IPS-NIHi11 (cell line): Measurements from ENCODE around the gene SERPINB10.

Experiments
- DNase-seq: peaks from one replicate; pipeline ENCODE4 v3.0.0; 2012; ENCODE audit warnings: mixed read lengths, low spot score

Gene SERPINB10

GRCh38 chr18:63907664-63908063 is at the start of gene SERPINB10:
TSS of gene SERPINB10 (plus strand) at chr18:63907958. CDS start at chr18:63915511, 7,553 bp downstream.
- DNase-seq, result no peak

- no peak for DNase-seq
These were observed 49.3 kb upstream of the SERPINB10 start for GRCh38 chr18:63858456-63858855.

GRCh38 chr18:63859781-63860475 is 47.8 kb upstream of the SERPINB10 start:
- no peak for DNase-seq

- DNase-seq, result no peak
These were observed 47.2 kb upstream of the SERPINB10 start for GRCh38 chr18:63860531-63860930.

- DNase-seq, result no peak
These were observed 40.2 kb upstream of the SERPINB10 start for GRCh38 chr18:63867368-63868125.

GRCh38 chr18:63868546-63868945 is 39.2 kb upstream of the SERPINB10 start:
- DNase-seq, result no peak

GRCh38 chr18:63869374-63869773 is 38.4 kb upstream of the SERPINB10 start:
- no peak for DNase-seq

GRCh38 chr18:63869851-63870250 is 37.9 kb upstream of the SERPINB10 start:
- DNase-seq, result no peak

GRCh38 chr18:63871836-63872235 is 35.9 kb upstream of the SERPINB10 start:
- DNase-seq, result no peak

- no peak for DNase-seq
These were observed 35.2 kb upstream of the SERPINB10 start for GRCh38 chr18:63872586-63872985.

GRCh38 chr18:63878343-63878742 is 29.4 kb upstream of the SERPINB10 start:
- DNase-seq, result no peak

- DNase-seq, result no peak
These were observed 28.8 kb upstream of the SERPINB10 start for GRCh38 chr18:63878925-63879324.

- DNase-seq, result no peak
These were observed 28.0 kb upstream of the SERPINB10 start for GRCh38 chr18:63879709-63880108.

- DNase-seq, result no peak
These were observed 25.9 kb upstream of the SERPINB10 start for GRCh38 chr18:63881851-63882250.

GRCh38 chr18:63882333-63883141 is 25.2 kb upstream of the SERPINB10 start:
- DNase-seq, result no peak

GRCh38 chr18:63883617-63884016 is 24.1 kb upstream of the SERPINB10 start:
- no peak for DNase-seq

GRCh38 chr18:63887424-63887823 is 20.3 kb upstream of the SERPINB10 start, which contains the start of gene SERPINB2:
TSS of gene SERPINB2 (plus strand) at chr18:63887705. CDS start at chr18:63891445, 3,740 bp downstream.
- no peak for DNase-seq

- DNase-seq, result no peak
These were observed 19.1 kb upstream of the SERPINB10 start for GRCh38 chr18:63888470-63889190.

GRCh38 chr18:63889626-63890025 is 18.1 kb upstream of the SERPINB10 start:
- DNase-seq, result no peak

- DNase-seq, result no peak
These were observed 17.4 kb upstream of the SERPINB10 start for GRCh38 chr18:63890237-63890949.

- no peak for DNase-seq
These were observed 16.8 kb upstream of the SERPINB10 start for GRCh38 chr18:63890950-63891304.
